ENCODE measurements around the gene KLK3. TPM values are rescaled to one million over a fixed set of nuclear protein-coding genes. Genes with fewer than 3 reads are reported as not detected.

KLK3 gene
- total and polyA plus RNA-seq, 2 of the 4 experiments (the other 2 are of a cell fraction): not detected

GRCh38 chr19:50823389-50824042 lies 31.2 kb upstream of the KLK3 start, which contains the start of gene KLK1:
TSS of gene KLK1 (minus strand) at chr19:50823787. CDS start at chr19:50823748, 39 bp downstream.
- H3K79me1 ChIP-seq (ENCODE audit: low read depth in 1 of 2, low read length in 2 of 2): no peaks in the 10 kb centered on the region
- no peak within 1 kb of the TSS for H4K91ac ChIP-seq (ENCODE audit: insufficient read depth, low read depth, low read length)
- no peak within 1 kb of the TSS for H3K4me3 ChIP-seq (ENCODE audit: insufficient read depth, low read depth, low read length)
- no peak within 1 kb of the TSS for H2BK15ac ChIP-seq (ENCODE audit: low read depth, low read length)
- no peaks in the 10 kb centered on the region for H4K20me1 ChIP-seq (ENCODE audit: insufficient read depth, low read length)
- intact Hi-C loops (cut with micrococcal nuclease): no loop called here
- 40% methylated on average over 1 of the region's 14 CpGs; no CpG with 5 or more reads in 1 of the 2 experiments for WGBS, 2 experiments (ENCODE audit: extremely low coverage in 2 of 2, insufficient read length in 1 of 2)
- no peak for TF ChIP-seq RFX5 (IDR thresholded peaks at IDR 0.05; ENCODE audit: low read depth, low read length)
- TF ChIP-seq, protein P1, sequence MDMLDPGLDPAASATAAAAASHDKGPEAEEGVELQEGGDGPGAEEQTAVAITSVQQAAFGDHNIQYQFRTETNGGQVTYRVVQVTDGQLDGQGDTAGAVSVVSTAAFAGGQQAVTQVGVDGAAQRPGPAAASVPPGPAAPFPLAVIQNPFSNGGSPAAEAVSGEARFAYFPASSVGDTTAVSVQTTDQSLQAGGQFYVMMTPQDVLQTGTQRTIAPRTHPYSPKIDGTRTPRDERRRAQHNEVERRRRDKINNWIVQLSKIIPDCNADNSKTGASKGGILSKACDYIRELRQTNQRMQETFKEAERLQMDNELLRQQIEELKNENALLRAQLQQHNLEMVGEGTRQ (IDR thresholded peaks at IDR 0.05; ENCODE audit: low read depth, low read length): no peak
- ATAC-seq (ENCODE audit: low read depth): no peak
- H2AFZ ChIP-seq (replicated peaks; ENCODE audit: low read length, poor library complexity): no peak within 1 kb of the TSS
- H3K4ac ChIP-seq (ENCODE audit: low read depth, low read length): no peak within 1 kb of the TSS
- H3K23ac ChIP-seq (ENCODE audit: low read depth, low read length): no peak within 1 kb of the TSS
- ChIA-PET CTCF (no interaction called here), POLR2A (ENCODE audit: unreplicated experiment) (no interaction called here)
- no peaks in the 10 kb centered on the region for H3K36me3 ChIP-seq (ENCODE audit: control insufficient read depth, insufficient read depth, low read length)
- no peak within 1 kb of the TSS for H4K5ac ChIP-seq (ENCODE audit: low read depth, low read length)
- no peaks in the 10 kb centered on the region for H3K4me1 ChIP-seq (ENCODE audit: control insufficient read depth, insufficient read depth, low read length)
- no peak within 1 kb of the TSS for H2AK5ac ChIP-seq (ENCODE audit: low read depth, low read length)
- DNase-seq: no peak
- no peak within 1 kb of the TSS for H2AK9ac ChIP-seq (replicated peaks; ENCODE audit: low read depth, low read length, poor library complexity)
- BruUV-seq (replicated peaks): no TSS peak
- no peak within 1 kb of the TSS for H3K18ac ChIP-seq (ENCODE audit: low read depth, low read length)
- H3K9me3 ChIP-seq (ENCODE audit: control insufficient read depth, insufficient read depth, low read length): no peaks in the 10 kb centered on the region
- no peak within 1 kb of the TSS for H2BK20ac ChIP-seq (ENCODE audit: low read depth, low read length)
- no peak within 1 kb of the TSS for H2BK5ac ChIP-seq (ENCODE audit: low read depth, low read length, poor library complexity, severe bottlenecking)
- no peak within 1 kb of the TSS for H3K56ac ChIP-seq (ENCODE audit: extremely low read depth, insufficient read depth, low read length)
- no peak within 1 kb of the TSS for H3K27ac ChIP-seq (ENCODE audit: insufficient read depth, low read length)
- dilution Hi-C loops (cut with HindIII; ENCODE audit: low sequenced_read_pairs, unreplicated experiment): no loop called here
- H3K9me1 ChIP-seq (ENCODE audit: insufficient read depth, low read length): no peaks in the 10 kb centered on the region
- no peak within 1 kb of the TSS for H3K4me2 ChIP-seq (ENCODE audit: low read depth, low read length)
- no peak within 1 kb of the TSS for H4K8ac ChIP-seq (ENCODE audit: low read depth in 2 of 2, low read length in 2 of 2)
- peaks cover 34% of the 10 kb centered on the region for H3K27me3 ChIP-seq (ENCODE audit: control insufficient read depth, insufficient read depth, low read length)
- in situ Hi-C loops (cut with MboI; ENCODE audit: low sequenced_read_pairs): no loop called here
- no peak within 1 kb of the TSS for H3K14ac ChIP-seq (replicated peaks; ENCODE audit: low read depth, low read length)
- H3K9ac ChIP-seq (ENCODE audit: low read depth, low read length): no peak within 1 kb of the TSS
- no peak within 1 kb of the TSS for H2BK120ac ChIP-seq (ENCODE audit: low read depth, low read length)
